GM18511 (cell line): ENCODE results near the gene TDRD12.
"Not testable (repeated sequence)": the region's sequence is repeated elsewhere in the genome, so short reads cannot be mapped to it uniquely, and the experiment has no call there.

Experiments used
- ATAC-seq: cut with Tn5 transposase; IDR thresholded peaks from one replicate; pipeline ENCODE4 v1.9.1; 2021; ENCODE audit warnings: mild to moderate bottlenecking, moderate library complexity; ENCODE audit not compliant: unreplicated experiment

TDRD12 gene

DNA sequence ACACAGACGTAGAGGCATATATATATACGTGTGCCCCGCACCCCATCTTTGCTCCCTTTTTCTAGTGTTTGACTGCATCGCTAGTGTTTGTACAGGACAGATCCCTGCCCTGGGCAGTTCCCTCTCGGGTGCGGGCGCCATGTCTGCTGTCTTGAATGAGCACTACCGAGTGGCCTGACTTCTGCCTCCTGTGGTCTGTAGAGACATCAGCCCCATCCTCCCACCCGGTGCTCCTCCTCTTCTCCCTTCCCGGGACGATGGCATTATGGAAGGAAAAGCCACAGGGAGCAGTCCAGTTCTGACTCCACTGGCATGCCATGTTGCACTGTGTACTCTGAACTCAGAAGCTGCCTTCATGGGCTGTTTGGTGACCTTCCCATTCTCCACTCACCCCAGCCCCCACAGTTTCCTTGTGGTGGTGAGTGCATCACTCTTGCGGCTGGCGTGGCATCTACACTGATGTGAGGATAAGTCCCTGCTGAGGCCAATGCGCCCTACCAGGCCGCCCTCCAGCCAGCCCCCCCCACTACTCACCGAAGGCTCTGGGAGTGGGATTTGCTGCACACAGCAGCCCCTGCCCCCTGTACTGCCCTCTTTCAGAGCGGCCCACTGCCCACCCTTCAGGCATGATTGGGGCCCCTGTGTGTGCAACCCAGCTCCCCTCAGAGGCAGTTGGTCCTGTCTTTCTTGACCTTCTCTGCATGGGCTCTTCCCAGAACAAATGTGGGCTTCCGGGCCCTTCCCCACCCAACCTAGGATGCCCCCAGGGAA lies 25.2 kb downstream of the TDRD12 start:
- no peak for ATAC-seq

- not testable (repeated sequence) for ATAC-seq
Observed at GRCh38 chr19:32745594-32746251, 26.2 kb downstream of the TDRD12 start.

DNA sequence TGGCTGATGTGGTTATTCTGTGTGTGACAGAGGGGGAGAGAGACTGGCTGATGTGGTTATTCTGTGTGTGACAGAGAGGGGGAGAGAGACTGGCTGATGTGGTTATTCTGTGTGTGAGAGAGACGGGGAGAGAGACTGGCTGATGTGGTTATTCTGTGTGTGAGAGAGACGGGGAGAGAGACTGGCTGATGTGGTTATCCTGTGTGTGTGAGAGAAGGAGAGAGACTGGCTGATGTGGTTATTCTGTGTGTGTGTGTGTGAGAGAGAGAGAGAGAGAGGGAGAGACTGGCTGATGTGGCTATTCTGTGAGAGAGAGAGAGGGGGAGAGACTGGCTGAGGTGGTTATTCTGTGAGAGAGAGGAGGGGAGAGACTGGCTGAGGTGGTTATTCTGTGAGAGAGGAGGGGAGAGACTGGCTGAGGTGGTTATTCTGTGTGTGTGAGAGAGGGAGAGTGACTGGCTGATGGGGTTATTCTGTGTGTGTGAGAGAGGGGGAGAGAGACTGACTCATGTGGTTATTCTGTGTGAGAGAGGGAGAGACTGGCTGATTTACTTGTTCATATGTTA lies 27.1 kb downstream of the TDRD12 start:
- not testable (repeated sequence) for ATAC-seq

GRCh38 chr19:32748497-32748896 lies 28.9 kb downstream of the TDRD12 start:
- no peak for ATAC-seq

DNA sequence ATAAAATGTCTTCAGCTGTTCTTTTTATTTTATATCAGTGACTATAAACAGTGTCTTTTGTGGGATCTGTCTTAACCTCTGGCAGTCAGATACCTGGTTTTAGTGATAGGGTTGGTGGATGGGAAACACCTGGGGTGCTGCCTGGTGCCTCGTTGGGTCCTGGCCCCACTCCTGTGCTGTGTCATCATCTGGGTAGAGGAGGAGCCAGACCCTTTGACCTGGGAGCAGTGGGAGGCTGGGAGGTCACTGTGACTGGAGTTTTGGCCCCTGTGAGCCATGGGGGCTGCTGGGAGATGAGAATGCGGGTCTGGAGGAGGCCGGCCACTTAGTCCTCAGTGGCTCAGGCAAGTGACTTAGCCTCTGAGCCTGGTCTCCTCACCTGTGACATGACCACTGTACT lies 29.4 kb downstream of the TDRD12 start:
- no peak for ATAC-seq

DNA sequence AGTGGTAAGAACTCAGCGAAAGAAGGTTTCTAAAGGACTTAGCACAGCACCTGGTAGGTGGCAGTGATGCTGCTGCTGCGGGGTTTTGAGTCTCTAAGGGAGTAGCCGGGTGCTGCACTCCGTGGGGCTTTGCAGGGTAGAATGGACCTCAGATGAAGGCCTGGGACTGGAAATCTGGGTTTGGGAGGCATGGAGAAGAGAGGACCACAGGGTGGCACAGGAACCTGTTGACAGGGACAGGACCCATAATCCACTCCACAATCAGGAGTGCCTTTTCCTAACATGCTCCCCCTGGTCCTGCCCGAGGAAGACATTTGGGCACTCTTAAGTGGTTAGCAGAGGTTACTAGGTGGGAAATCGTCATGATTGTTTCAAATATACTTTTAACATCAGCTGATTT lies 29.8 kb downstream of the TDRD12 start:
- no peak for ATAC-seq

GRCh38 chr19:32750441-32751055 lies 31.0 kb downstream of the TDRD12 start:
- no peak for ATAC-seq

GRCh38 chr19:32751066-32751465 lies 31.5 kb downstream of the TDRD12 start:
- no peak for ATAC-seq

DNA sequence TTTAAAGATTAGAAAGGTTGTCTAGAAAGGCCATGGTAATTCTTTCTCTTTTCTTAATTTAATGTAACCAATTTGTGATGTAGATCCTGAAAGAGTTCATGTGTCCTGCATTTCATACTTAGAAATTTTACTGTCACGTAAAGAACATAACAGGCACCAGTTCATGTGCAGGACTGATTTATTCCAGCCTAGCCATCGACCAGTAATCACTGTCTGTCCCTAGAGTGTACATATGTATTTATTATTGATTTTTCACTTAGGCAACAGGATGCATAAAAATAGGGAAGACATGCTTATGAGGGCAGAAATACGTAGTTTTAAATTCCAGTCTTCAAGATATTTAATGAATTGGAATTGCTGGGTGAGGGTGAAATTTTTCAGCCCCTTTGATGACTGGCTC lies 37.6 kb downstream of the TDRD12 start:
- ATAC-seq = no peak

DNA sequence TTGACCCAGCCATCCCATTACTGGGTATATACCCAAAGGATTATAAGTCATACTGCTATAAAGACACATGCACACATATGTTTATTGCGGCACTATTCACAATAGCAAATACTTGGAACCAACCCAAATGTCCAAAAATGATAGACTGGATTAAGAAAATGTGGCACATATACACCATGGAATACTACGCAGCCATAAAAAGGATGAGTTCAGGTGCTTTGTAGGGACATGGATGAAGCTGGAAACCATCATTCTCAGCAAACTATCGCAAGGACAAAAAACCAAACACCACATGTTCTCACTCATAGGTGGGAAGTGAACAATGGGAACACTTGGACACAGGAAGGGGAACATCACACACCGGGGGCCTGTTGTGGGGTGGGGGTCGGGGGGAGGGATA lies 45.8 kb downstream of the TDRD12 start:
- ATAC-seq = not testable (repeated sequence)

DNA sequence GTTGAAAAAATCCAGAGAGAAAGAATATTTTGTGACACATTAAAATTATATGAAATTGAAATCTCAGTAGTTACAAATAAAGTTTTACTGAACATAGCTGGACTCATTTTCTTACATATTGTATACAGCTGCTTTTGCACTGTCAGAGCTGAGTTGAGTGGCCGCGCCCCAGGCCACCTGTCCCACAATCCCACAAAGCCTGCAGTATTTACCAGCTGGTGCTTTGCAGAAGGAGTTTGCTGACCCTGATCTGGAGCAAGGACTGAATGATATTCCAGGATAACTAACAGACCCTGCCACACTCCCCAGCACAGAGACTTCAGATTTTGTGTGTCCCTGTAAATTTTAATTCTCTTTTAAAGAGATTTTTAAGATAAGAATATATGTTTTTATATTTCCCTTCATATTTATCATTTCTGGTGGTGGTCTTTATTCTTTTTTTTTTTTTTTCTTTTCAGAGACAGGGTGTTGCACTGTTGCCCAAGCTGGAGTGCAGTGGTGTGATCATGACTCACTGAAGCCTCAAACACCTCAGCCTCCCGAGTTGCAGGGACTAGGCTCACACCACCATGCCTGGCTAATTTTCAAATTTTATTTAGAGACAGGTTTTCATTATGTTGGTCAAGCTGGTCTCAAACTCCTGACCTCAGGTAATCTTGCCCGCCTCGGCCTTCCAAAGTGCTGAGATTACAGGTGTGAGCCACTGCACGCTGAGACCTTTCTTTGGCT lies 48.5 kb downstream of the TDRD12 start:
- ATAC-seq = no peak

GRCh38 chr19:32771596-32771995 lies 52.0 kb downstream of the TDRD12 start:
- no peak for ATAC-seq

- ATAC-seq = no peak
Observed at GRCh38 chr19:32773126-32773525, 53.6 kb downstream of the TDRD12 start.

DNA sequence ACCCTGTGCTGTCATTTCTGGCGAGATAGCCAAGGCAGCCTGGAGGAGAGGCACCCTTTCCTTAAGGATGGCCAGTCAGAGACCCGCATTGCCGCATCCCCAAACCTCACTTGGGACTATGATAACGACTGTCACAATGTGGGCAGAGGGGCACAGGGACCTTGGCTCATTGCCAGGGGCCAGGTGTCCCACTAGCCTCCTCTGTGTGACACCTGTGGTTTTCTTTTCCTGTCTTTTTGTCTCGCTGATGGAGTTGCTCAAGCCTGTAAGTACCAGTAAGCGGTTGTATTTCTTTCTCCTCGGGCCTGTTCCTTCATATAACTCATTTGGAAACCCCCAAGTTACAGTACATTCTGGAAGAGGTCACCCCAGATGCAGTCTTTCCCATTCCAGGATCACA lies 59.5 kb downstream of the TDRD12 start:
- ATAC-seq = no peak

GRCh38 chr19:32781280-32781679 lies 61.7 kb downstream of the TDRD12 start:
- no peak for ATAC-seq

- not testable (repeated sequence) for ATAC-seq
Observed at GRCh38 chr19:32782089-32782488, 62.5 kb downstream of the TDRD12 start.

DNA sequence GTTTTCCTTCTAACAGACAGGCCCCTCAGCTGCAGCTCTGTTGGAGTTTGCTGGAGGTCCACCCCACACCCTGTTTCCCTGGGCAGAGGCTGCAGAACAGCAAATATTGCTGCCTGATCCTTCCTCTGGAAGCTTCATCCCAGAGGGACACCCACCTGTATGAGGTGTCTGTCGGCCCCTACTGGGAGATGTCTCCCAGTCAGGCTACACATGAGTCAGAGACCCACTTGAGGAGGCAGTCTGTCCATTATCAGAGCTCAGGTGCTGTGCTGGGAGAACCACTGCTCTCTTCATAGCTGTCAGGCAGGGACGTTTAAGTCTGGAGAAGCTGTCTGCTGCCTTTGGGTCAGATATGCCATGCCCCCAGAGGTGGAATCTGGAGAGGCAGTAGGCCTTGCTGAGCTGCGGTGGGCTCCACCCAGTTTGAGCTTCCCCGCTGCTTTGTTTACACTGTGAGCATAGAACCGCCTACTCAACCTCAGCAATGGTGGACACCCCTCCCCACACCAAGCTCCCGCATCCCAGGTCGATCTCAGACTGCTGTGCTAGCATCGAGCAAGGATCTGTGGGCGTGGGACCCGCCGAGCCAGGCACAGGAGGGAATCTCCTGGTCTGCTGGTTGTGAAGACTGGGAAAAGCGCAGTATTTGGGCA lies 67.7 kb downstream of the TDRD12 start:
- ATAC-seq = not testable (repeated sequence)

- ATAC-seq = not testable (repeated sequence)
Observed at GRCh38 chr19:32787895-32788294, 68.3 kb downstream of the TDRD12 start.

DNA sequence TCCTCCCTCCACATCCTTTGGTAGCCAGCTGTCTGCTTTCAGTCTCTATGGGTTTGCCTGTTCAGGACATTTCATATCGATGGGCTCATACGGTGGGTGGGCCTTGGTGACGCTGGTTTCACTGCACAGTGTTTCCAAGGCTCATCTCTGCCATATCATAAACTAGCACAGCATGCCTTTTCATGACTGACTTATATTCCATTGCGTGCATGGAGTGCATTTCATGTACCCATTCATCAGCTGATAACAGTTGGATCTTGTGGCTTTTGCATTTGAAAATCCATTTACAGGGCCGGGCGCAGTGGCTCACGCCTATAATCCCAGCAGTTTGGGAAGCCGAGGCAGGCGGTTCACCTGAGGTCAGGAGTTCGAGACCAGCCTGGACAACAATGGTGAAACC lies 69.9 kb downstream of the TDRD12 start:
- ATAC-seq = no peak

GRCh38 chr19:32798201-32798600 lies 78.6 kb downstream of the TDRD12 start:
- no peak for ATAC-seq

DNA sequence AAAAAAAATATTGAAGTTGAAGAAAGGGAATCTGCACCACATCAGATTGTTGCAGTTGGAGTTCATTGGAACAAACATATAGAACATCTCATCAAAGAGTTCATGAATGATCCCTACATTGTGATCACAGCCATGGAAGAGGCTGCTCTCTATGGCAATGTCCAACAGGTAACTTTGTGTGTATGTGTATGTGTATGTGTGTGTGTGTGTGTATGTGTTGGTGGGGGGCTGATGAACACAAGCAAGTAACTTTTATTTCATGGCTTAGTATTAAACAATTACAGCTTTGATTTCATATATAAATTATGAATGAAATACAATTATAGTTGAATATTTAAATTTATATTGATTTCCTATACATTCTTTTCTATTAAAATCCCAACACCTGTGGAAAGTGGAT lies 80.6 kb downstream of the TDRD12 start:
- no peak for ATAC-seq
